Loucy (cell line): ENCODE data around the gene ZNF423.

Experiments used
- H2AFZ ChIP-seq: fragments of 200-600 bp; sonication (generic); 2 replicates; pipeline ENCODE4 v1.6.0; 2016; ENCODE audit warnings: antibody characterized with exemption, mild to moderate bottlenecking, low read length, moderate library complexity
- H3F3A ChIP-seq: fragments of 200-600 bp; 2 replicates; pipeline ENCODE4 v1.6.0; 2016; ENCODE audit warnings: antibody characterized with exemption, low read depth, mild to moderate bottlenecking
- H3K27me3 ChIP-seq: fragments of 200-600 bp; sonication (generic); 2 replicates; pipeline ENCODE4 v1.6.1; 2014; ENCODE audit warnings: low read length, mild to moderate bottlenecking; ENCODE audit not compliant: insufficient read depth, poor library complexity, severe bottlenecking
- H3K36me3 ChIP-seq: fragments of 200-600 bp; sonication (generic); 2 replicates; pipeline ENCODE4 v1.6.1; 2016; ENCODE audit warnings: low read length; ENCODE audit not compliant: insufficient read depth
- H3K4me1 ChIP-seq: fragments of 200-600 bp; sonication (generic); 2 replicates; pipeline ENCODE4 v1.5.1; 2014; ENCODE audit warnings: low read length, mild to moderate bottlenecking; ENCODE audit not compliant: insufficient read depth, poor library complexity, severe bottlenecking
- H3K4me2 ChIP-seq: fragments of 200-600 bp; sonication (generic); 2 replicates; pipeline ENCODE4 v1.6.0; 2014; ENCODE audit warnings: antibody characterized with exemption, low read length, low read depth, mild to moderate bottlenecking; ENCODE audit not compliant: poor library complexity, severe bottlenecking
- H3K4me3 ChIP-seq: fragments of 200-600 bp; sonication (generic); 2 replicates; pipeline ENCODE4 v1.5.1; 2014; ENCODE audit warnings: low read length, mild to moderate bottlenecking, mixed read lengths; ENCODE audit not compliant: poor library complexity, severe bottlenecking
- H3K79me2 ChIP-seq: fragments of 200-600 bp; sonication (generic); 2 replicates; pipeline ENCODE4 v1.6.1; 2014; ENCODE audit warnings: low read length; ENCODE audit not compliant: insufficient read depth
- H3K9ac ChIP-seq: fragments of 200-600 bp; sonication (generic); 2 replicates; pipeline ENCODE4 v1.6.0; 2014; ENCODE audit warnings: mild to moderate bottlenecking, low read depth, low read length, moderate library complexity; ENCODE audit not compliant: poor library complexity, severe bottlenecking
- H3K9me2 ChIP-seq: fragments of 200-600 bp; sonication (generic); replicated peaks from 2 replicates; pipeline ENCODE4 v1.6.1; 2016; ENCODE audit warnings: low read depth, low read length, mixed read lengths
- H3K9me3 ChIP-seq: fragments of 200-600 bp; sonication (generic); 2 replicates; pipeline ENCODE4 v1.6.1; 2014; ENCODE audit warnings: mild to moderate bottlenecking, antibody characterized with exemption, low read length, low read depth; ENCODE audit not compliant: insufficient read depth
- H4K20me1 ChIP-seq: fragments of 200-600 bp; sonication (generic); 2 replicates; pipeline ENCODE4 v1.6.0; 2014; ENCODE audit warnings: antibody characterized with exemption, low read length, mild to moderate bottlenecking; ENCODE audit not compliant: insufficient read depth, poor library complexity, severe bottlenecking
- EZH2phosphoT487 ChIP-seq: fragments of 200-600 bp; IDR thresholded peaks from 2 replicates; pipeline ENCODE4 v1.6.1; 2018; ENCODE audit warnings: antibody characterized with exemption, mild to moderate bottlenecking, moderate library complexity, borderline replicate concordance
- TF ChIP-seq, protein P1 (sequence below): fragments of 200-600 bp; sonication (generic); conservative IDR thresholded peaks from 2 replicates; pipeline ENCODE4 v1.5.1; 2014; ENCODE audit warnings: mild to moderate bottlenecking, antibody characterized with exemption, low read length

The ZNF423 gene

DNA sequence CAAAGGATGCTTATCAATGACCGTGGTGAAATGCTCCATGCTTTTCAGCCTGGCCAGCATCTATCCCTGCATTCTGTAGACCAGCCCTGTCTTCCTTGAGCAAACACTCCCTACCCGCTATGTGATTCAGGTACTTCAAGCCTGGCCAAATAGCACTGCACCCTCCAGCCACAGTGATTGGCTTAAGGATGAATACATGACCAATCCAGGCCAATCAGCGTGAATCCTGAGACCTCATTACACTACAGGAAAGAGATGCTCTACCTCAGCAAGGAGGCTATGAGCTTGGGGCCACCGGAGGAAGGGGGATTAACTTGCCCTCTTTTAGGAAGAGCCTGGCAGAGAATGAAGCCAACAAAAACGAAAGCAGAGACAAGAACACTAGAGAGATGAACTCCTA, 162.5 kb downstream of the ZNF423 start:
- no peak overlapping the region for H2AFZ ChIP-seq
- no peak overlapping the region for H3K4me2 ChIP-seq
- no peaks in the 10 kb centered on the region for H3K9me3 ChIP-seq
- H3K9ac ChIP-seq = no peak overlapping the region
- H3K4me1 ChIP-seq = no peaks in the 10 kb centered on the region
- H3K27me3 ChIP-seq = no peaks in the 10 kb centered on the region
- TF ChIP-seq EZH2phosphoT487 = no peak
- TF ChIP-seq, protein P1, sequence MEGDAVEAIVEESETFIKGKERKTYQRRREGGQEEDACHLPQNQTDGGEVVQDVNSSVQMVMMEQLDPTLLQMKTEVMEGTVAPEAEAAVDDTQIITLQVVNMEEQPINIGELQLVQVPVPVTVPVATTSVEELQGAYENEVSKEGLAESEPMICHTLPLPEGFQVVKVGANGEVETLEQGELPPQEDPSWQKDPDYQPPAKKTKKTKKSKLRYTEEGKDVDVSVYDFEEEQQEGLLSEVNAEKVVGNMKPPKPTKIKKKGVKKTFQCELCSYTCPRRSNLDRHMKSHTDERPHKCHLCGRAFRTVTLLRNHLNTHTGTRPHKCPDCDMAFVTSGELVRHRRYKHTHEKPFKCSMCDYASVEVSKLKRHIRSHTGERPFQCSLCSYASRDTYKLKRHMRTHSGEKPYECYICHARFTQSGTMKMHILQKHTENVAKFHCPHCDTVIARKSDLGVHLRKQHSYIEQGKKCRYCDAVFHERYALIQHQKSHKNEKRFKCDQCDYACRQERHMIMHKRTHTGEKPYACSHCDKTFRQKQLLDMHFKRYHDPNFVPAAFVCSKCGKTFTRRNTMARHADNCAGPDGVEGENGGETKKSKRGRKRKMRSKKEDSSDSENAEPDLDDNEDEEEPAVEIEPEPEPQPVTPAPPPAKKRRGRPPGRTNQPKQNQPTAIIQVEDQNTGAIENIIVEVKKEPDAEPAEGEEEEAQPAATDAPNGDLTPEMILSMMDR = no peak
- no peaks in the 10 kb centered on the region for H3F3A ChIP-seq
- no peaks in the 10 kb centered on the region for H3K9me2 ChIP-seq
- no peaks in the 10 kb centered on the region for H4K20me1 ChIP-seq
- H3K4me3 ChIP-seq = no peak overlapping the region
- no peaks in the 10 kb centered on the region for H3K36me3 ChIP-seq
- no peaks in the 10 kb centered on the region for H3K79me2 ChIP-seq

DNA sequence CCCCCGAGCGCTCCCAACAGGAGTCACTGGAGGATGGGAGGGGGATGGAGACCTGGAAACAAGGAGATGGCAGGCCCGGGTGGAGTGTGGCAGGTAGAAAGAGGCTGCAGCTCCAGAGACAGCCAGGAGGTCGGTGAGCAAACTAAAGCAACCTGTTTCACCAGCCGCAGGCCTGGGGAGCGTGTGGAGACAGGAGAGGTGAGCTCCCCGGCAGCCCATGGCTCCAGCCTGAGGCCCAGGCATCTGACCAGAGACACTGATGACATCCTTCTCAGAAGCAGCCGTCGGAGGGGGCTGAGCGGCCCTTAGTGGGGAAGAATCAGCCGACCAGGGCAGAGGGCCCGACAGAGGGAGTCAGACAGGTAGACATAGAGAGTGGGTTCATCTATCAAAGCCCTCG, 165.1 kb downstream of the ZNF423 start:
- no peaks in the 10 kb centered on the region for H3K9me3 ChIP-seq
- no peak overlapping the region for H3K4me3 ChIP-seq
- H3K79me2 ChIP-seq = no peaks in the 10 kb centered on the region
- no peaks in the 10 kb centered on the region for H3K36me3 ChIP-seq
- H3F3A ChIP-seq = no peaks in the 10 kb centered on the region
- no peaks in the 10 kb centered on the region for H3K9me2 ChIP-seq
- H3K4me1 ChIP-seq = no peaks in the 10 kb centered on the region
- no peak overlapping the region for H2AFZ ChIP-seq
- H4K20me1 ChIP-seq = no peaks in the 10 kb centered on the region
- H3K27me3 ChIP-seq = no peaks in the 10 kb centered on the region
- no peak overlapping the region for H3K9ac ChIP-seq
- TF ChIP-seq, protein P1 = no peak
- no peak for TF ChIP-seq EZH2phosphoT487
- H3K4me2 ChIP-seq = no peak overlapping the region

DNA sequence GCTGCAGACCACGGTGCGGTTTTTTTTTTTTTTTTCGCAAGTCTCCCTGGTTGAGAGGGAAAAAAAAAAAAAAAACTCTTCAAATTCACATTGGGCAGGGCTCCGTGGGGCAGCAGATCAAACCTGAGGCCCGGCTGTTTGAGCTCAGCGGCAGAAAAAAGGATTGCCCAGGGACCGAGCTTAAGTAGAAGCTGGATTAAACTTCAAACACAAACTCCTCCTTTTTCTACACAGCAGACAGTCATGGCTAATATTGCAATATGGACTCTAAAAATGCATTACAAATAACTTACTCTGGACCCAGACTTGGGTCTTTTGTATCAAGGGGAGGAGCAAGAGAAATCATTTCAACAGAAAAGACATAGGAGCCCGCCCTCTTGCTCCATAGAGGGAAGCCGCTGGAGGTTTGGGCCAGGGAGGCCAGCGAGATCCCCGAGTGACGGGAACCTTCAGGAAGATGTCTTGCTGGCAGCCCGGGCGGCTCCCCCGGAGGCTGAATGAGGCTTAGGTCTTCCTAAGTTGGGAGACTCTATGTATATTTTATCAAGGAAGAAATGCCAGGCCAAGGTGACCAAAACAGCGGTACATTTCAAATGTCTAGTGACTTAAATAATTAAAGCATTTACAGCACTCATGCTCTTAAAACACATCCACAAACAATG, 167.7 kb downstream of the ZNF423 start:
- no peaks in the 10 kb centered on the region for H3F3A ChIP-seq
- H3K9me3 ChIP-seq = no peaks in the 10 kb centered on the region
- H3K9me2 ChIP-seq = no peaks in the 10 kb centered on the region
- no peaks in the 10 kb centered on the region for H3K27me3 ChIP-seq
- H3K4me1 ChIP-seq = no peaks in the 10 kb centered on the region
- H3K79me2 ChIP-seq = no peaks in the 10 kb centered on the region
- TF ChIP-seq, protein P1 = no peak
- no peak for TF ChIP-seq EZH2phosphoT487
- no peaks in the 10 kb centered on the region for H3K36me3 ChIP-seq
- H4K20me1 ChIP-seq = no peaks in the 10 kb centered on the region
- H3K9ac ChIP-seq = no peak overlapping the region
- H3K4me3 ChIP-seq = no peak overlapping the region
- H3K4me2 ChIP-seq = no peak overlapping the region
- H2AFZ ChIP-seq = no peak overlapping the region
